SHP77 treated with DMSO at 0.1 percent for 48 hours (cell line): Measurements from ENCODE around the gene FDX1.
"Not testable (repeated sequence)": the region's sequence is repeated elsewhere in the genome, so short reads cannot be mapped to it uniquely, and the experiment has no call there.

Experiments
- DNase-seq: peaks from one replicate; lab custom pipeline; 2025; lab: John Stamatoyannopoulos, UW

FDX1 gene

DNA sequence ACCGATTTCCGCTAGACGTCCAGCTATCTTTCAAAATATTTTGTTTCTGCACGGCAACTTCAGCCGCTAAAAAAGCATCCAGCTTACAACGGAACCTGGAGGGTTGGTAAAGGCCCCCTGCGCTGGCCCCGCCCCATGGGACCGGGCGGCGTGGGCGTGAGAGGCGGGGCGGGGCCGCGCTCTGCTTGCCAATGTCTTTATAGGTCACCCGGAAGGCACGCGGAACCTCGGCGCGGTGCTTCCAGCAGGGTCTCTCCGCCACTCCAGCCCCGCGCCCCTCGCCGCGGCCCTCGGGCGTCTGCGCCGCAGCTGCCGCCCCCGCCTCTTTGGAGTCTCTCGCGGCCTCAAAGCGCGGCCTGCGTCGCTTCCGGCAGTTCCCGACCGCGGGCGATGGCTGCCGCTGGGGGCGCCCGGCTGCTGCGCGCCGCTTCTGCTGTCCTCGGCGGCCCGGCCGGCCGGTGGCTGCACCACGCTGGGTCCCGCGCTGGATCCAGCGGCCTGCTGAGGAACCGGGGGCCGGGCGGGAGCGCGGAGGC lies at the start of gene FDX1:
FDX1 (plus strand) TSS at position 218 of the 536 bp plus-strand sequence; CDS start at position 391, 173 bp downstream.
- peak; percentile 74 for DNase-seq

DNA sequence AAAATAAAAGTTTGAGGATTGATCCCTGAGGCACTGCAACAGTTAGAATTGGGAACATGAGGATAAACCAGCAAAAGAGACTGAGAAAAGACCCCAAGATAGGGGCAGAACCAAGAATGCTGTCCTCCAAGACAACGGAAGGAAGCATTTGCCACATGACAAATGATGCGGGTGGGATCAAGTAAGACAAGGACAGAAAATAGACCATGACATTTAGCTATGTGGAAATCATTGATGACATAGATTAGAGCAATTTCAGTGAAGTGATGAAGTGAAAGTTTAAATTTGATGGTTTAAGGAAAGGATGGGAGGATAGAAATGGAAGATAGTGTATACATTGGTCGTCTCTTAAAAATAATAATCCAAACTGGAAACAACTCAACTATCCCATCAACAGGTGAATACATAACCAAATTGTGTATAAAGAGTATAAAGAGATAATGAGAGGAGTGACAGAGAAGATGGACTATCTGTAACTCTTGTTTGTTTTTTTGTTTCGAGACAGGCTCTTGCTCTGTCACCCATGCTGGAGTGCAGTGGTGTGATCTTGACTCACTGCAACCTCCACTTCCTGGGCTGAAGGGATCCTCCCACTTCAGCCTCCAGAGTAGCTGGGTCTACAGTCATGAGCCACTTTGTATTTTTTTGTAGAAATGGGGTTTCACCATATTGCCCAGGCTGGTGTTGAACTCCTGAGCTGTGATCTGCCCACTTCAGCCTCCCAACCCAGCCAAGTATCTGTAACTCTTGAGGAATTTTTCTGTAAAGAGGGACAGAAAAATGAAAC lies 48.7 kb upstream of the FDX1 start:
- no peak for DNase-seq

DNA sequence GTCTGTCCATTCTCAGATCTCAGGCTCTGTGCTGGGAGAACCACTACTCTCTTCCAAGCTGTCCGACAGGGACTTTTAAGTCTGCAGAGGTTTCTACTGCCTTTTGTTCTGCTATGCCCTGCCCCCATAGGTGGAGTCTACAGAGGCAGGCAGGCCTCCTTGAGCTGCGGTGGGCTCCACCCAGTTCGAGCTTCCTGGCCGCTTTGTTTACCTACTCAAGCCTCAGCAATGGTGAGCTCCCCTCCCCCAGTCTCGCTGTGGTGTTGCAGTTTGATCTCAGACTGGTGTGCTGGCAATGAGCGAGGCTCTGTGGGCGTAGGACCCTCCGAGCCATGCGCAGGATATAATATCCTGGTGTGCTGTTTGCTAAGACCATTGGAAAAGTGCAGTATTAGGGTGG lies 41.5 kb upstream of the FDX1 start:
- DNase-seq = not testable (repeated sequence)

- DNase-seq = no peak
Observed at GRCh38 chr11:110389965-110390364, 39.8 kb upstream of the FDX1 start.

DNA sequence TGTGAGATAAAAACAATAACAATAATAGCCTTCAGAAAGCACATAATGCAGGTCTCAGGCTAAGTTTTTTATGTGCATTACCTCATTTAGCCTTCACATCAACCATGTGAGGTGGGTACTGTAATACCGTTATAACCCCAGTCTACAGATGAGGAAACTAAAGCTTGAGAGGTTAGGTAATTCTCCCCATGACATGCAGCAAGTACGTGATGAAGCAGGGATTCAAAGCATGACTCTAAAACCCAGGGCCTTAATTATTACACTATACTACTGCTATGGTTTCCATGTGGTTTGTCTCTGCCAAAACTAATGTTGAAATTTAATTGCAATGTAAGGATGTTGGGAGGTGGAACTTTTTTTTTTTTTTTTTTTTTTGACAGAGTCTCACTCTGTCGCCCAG lies 37.7 kb upstream of the FDX1 start:
- DNase-seq = no peak

DNA sequence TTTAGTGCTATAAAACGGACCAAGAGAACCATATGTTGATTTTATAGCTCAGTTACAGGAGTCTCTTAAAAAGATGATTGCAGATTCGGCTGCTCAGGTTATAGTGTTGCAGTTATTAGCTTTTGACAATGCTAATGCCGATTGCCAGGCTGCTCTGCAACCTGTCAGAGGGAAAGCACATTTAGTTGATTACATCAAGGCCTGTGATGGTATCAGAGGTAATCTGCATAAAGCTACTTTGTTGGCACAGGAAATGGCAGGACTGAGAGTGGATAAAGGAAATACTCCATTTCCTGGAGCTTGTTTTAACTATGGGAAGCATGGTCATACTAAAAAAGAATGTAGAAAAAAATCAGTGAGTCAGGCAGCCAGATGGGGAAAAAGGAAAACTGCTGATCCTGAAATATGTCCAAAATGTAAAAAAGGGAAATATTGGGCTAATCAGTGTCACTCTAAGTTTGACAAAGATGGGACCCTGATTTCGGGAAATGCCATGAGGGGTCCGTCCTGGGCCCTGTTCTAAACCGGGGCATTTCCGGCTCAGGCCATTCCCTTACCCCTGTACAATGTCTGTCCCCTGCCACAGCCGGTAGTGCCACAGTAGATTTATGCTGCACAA lies 32.0 kb upstream of the FDX1 start:
- DNase-seq = not testable (repeated sequence)

- DNase-seq = not testable (repeated sequence)
Observed at GRCh38 chr11:110403585-110403984, 26.2 kb upstream of the FDX1 start.

DNA sequence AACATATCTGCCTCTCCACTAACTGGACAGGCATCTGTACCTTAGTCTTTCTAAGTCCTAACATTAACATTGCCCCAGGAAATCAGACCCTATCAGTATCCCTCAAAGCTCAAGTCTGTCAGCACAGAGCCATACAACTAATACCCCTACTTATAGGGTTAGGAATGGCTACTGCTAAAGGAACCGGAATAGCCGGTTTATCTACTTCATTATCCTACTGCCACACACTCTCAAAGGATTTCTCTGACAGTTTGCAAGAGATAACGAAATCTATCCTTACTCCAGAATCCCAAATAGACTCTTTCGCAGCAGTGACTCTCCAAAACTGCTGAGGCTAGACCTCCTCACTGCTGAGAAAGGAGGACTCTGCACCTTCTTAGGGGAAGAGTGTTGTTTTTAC lies 24.1 kb upstream of the FDX1 start:
- DNase-seq = not testable (repeated sequence)

DNA sequence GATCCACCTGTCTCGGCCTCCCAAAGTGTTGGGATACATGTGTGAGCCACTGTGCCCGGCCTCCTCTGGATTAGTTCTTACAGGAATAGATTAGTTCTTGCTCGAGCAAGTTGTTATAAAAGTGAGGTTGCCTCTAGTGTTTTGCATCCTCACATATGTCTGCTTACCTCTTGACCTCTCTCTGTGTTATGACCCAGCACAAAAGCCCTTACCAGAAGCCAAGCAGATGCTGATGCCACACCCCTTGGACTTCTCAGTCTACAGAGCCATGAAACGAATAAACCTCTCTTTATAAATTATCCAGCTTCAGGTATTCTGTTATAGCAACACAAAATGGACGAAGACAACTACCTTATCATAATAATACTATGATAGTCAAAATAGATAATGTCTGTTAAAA lies 22.4 kb upstream of the FDX1 start:
- no peak for DNase-seq

DNA sequence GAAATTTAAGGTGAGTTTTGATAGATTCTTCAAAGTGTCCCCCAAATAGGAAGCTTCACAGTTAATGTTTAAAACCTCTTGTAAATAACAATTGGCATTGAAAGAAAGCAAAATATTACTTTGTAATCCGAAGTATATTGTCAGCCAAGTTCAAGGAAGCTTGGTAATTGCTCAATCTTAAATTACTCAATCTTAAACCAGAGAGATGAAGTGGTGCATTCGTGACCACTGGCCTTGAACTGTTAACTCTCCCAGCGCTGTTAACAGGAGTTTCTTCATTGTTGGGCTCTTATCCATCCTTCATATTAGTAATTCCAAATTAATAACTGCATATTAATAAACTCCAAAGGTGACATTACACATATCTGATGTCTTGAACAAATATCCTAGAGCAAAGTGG lies 20.6 kb upstream of the FDX1 start:
- no peak for DNase-seq

DNA sequence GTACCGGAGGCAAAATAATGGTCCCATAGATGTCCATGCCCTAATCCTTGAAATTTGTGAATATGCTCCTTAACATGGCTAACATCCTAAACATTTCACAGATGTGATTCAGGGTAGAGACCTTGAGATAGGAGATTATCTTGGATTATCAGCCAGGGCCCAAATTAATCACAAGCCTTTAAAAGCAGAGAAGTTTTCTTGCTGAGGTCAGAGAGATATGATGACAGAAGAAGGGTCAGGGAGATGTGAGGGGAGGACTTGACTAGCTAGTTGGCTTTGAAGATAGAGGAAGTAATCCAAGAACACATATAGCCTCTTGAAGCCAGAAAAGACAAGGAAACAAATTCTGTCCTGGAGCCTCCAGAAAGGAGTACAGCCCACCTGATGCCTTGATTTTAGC lies 19.1 kb upstream of the FDX1 start:
- no peak for DNase-seq

GRCh38 chr11:110415081-110415480 lies 14.7 kb upstream of the FDX1 start:
- DNase-seq = no peak

- DNase-seq = not testable (repeated sequence)
Observed at GRCh38 chr11:110421658-110422057, 8.1 kb upstream of the FDX1 start.

- DNase-seq = no peak
Observed at GRCh38 chr11:110422306-110422905, 7.3 kb upstream of the FDX1 start.

DNA sequence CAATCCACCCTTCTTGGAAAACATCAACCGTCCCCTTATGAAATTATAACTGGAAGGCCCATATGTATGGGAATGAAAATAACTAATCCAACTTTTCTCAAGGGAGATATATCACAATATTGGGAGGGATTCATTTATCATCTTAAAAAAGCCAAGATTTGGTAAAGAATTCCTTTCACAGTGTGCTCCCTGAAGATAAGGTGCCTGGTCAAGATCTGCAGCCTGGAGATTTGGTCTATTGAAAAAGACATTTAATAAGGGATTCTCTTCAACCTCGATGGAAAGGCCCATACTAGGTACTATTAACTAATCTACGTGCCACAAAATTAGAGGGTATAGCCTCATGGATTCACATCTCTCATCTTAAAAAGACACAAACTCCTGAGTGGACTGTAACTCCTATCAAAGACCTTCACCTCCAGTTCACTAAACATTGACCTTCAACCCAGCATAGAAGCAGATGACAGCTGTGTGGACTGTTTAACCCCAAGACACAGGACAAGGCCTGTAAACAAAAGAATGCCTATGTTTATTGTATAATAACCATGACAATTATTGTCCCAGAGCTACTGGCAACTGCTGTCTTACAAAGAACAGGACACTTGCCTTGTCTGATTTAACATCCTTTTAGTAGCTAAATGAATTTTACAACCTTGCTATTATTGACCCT lies 4.8 kb upstream of the FDX1 start:
- no peak for DNase-seq

- no peak for DNase-seq
Observed at GRCh38 chr11:110425751-110426545, 3.8 kb upstream of the FDX1 start.

DNA sequence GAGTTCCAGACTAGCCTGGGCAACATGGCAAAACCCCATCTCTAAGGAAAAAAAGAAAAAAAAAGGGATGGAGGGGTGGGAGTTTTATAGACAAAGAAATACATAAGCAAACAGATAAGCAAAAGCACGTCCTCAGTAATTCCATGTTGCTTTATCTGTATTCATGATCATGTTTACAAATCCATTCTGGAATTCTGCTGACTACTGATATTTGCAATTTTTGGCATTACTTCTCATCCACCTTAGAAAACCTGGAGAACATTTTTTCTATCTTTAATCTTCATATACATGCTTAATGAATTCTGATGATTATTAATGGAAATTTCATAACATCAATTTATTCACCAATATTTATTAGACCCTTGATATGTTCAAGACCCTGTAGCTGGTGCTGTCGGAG lies 1.7 kb upstream of the FDX1 start:
- DNase-seq = no peak

DNA sequence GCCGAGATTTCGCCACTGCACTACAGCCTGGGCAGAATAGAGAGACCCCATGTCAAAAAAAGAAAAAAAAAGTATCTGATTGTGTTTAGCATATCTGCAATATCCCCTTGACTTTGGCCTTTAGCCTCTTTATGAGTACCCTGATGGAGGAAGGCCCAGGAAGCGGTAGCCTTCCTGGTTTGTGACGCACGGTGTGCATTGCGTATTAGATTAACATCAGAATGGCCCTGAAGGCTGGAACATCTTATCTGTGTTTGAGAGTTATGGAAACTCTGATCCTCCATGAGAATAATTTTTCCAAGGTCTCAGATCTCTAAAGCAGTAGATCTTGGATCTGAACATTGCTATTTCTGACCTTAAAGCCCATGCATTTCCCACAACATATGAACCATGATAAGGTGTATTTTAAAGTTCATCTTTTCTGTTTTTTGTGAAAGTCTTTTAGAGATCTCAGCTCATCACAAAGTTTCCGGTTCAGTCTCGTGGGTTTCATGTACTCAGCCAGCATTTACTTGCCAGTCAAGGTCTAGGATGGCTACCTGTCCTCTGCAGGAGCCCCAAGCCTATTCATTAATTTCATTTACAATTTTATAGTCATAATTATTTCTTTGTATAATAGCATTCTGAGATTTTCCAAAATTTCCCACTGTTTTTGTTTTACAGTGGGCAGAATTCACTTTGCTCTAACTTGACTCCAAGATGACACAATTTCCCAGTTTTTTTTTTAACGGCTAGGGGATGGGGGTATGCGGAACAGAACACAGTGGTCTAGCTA lies 605 bp upstream of the FDX1 start:
- no peak for DNase-seq

- DNase-seq = no peak
Observed at GRCh38 chr11:110430267-110431050, 711 bp downstream of the FDX1 start.

- DNase-seq = no peak
Observed at GRCh38 chr11:110431051-110431672, 1.4 kb downstream of the FDX1 start.
